KOPT-K1 (cell line): Measurements from ENCODE around the gene ANKZF1.
A peak's percentile ranks its signal among the peaks of the same experiment; 100 is the strongest.

ENCODE experiments used
- H3K27ac ChIP-seq: fragments of 200-600 bp; sonication (generic); 2 replicates; pipeline ENCODE4 v1.5.1; 2016; ENCODE audit warnings: antibody characterized with exemption, mild to moderate bottlenecking, low read depth, low read length; ENCODE audit not compliant: poor library complexity, severe bottlenecking
- H3K36me3 ChIP-seq: fragments of 200-600 bp; sonication (generic); 2 replicates; pipeline ENCODE4 v1.5.1; 2017; ENCODE audit warnings: antibody characterized with exemption, mild to moderate bottlenecking, low read length, moderate library complexity; ENCODE audit not compliant: insufficient read depth
- H3K9me3 ChIP-seq: fragments of 200-600 bp; sonication (generic); 2 replicates; pipeline ENCODE4 v1.5.1; 2017; ENCODE audit warnings: antibody characterized with exemption, low read length, mild to moderate bottlenecking; ENCODE audit not compliant: insufficient read depth, poor library complexity, severe bottlenecking

The ANKZF1 gene

DNA sequence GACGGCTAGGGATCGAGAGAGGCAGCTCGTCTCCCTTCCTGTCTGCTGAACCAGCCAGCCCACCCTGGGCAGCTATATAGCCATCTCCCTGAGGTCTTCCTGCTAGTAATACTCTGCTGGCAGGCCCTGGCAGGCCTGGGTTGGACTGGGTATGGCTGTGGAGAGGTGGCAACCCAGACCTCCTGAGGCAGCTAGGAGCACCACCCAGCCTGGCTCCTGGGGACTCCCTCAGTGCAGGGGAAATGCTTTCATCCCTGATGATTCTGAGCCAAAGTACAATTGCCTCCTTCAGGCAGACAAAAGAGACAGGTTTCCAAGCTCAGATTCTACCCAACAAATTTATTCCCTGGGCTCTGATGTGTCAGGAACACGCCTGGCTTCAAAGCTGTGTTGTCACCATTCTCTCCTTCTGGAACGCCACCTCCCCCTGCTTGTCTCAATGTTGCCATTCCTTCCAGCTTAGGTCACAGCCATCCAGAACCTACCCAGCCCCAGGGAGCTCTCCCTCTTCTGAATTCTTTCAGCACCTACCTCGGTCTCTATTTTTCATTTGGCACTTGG, 44.8 kb downstream of the ANKZF1 start:
- H3K27ac ChIP-seq, result no peak overlapping the region
- H3K9me3 ChIP-seq, result no peaks in the 10 kb centered on the region
- no peaks in the 10 kb centered on the region for H3K36me3 ChIP-seq

- Histone ChIP-seq H3K27ac (no peak overlapping the region), H3K36me3 (no peaks in the 10 kb centered on the region), H3K9me3 (no peaks in the 10 kb centered on the region)
Observed at GRCh38 chr2:219277703-219278654, 48.4 kb downstream of the ANKZF1 start.

DNA sequence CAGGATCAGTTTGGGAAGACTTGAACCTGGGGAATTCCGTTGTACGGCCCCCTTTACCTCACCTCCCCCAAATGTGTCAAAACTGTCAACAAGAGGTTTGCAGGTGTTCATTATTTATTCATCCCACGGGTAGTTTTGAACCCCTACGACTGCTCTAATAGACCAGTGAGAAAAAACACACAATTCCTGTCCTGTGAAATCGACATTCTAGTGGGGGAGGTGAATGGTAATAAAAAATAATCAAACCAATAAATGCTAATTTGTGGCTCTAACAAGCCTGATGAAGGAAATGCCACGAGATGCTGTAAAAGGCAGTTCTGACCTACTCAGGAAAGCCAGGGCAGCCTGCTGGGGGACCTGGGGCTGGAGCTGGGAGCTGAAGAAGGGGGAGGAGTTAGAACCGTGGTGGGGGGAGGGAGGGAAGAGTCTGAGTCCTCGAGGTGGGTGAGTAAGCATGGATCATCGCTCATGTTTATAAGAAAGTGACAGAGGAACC, 49.1 kb downstream of the ANKZF1 start:
- H3K27ac ChIP-seq, result peak overlapping the region; percentile 54
- no peaks in the 10 kb centered on the region for H3K9me3 ChIP-seq
- H3K36me3 ChIP-seq, result no peaks in the 10 kb centered on the region; the same call in 1 of the 2 replicates

- no peaks in the 10 kb centered on the region; the same call in 1 of the 2 replicates for H3K36me3 ChIP-seq
- no peaks in the 10 kb centered on the region for H3K9me3 ChIP-seq
- peak within 1 kb of the TSS; percentile 54 for H3K27ac ChIP-seq
Observed at GRCh38 chr2:219279151-219279915, 49.7 kb downstream of the ANKZF1 start, which contains the start of gene DNAJB2. Gene DNAJB2 (plus strand): TSS chr2:219279366. CDS start chr2:219279834, 468 bp downstream.

- Histone ChIP-seq H3K9me3 (no peaks in the 10 kb centered on the region), H3K36me3 (no peaks in the 10 kb centered on the region; the same call in 1 of the 2 replicates), H3K27ac (peak overlapping the region; percentile 54)
Observed at GRCh38 chr2:219279916-219280516, 50.4 kb downstream of the ANKZF1 start.

GRCh38 chr2:219280651-219281050, 51.0 kb downstream of the ANKZF1 start:
- Histone ChIP-seq H3K9me3 (no peaks in the 10 kb centered on the region), H3K36me3 (no peaks in the 10 kb centered on the region; the same call in 1 of the 2 replicates), H3K27ac (no peak overlapping the region)

GRCh38 chr2:219281588-219281987, 52.0 kb downstream of the ANKZF1 start:
- no peaks in the 10 kb centered on the region; the same call in 1 of the 2 replicates for H3K36me3 ChIP-seq

DNA sequence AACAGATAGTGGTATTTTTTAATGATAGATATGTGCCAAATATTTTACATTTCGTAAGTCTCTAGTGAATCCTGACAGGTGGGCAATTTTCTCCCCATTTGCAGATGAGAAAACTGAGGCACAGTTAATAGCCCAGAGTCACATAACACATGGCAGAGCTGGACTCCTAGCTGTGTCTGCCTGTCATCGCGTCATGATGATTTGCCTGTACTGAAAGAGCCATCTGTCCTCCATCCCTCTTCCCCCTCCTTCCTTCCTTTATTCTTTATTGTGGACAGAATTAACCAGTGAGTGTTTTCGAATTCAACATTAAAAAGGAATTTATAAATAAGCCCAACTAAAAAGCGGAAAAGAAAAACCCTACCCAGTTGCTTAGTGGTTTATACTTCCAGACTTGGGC, 52.8 kb downstream of the ANKZF1 start:
- H3K27ac ChIP-seq, result no peak overlapping the region
- H3K9me3 ChIP-seq, result no peaks in the 10 kb centered on the region
- no peaks in the 10 kb centered on the region; the same call in 1 of the 2 replicates for H3K36me3 ChIP-seq

More at GRCh38 chr2:219281588-219281987, 52.0 kb downstream of the ANKZF1 start:
- no peak overlapping the region for H3K27ac ChIP-seq
- no peaks in the 10 kb centered on the region for H3K9me3 ChIP-seq

GRCh38 chr2:219282943-219283581, 53.5 kb downstream of the ANKZF1 start:
- Histone ChIP-seq H3K36me3 (no peaks in the 10 kb centered on the region; the same call in 1 of the 2 replicates), H3K27ac (no peak overlapping the region), H3K9me3 (no peaks in the 10 kb centered on the region)

GRCh38 chr2:219284501-219285372, 55.1 kb downstream of the ANKZF1 start:
- no peaks in the 10 kb centered on the region; the same call in 1 of the 2 replicates for H3K36me3 ChIP-seq
- no peak overlapping the region for H3K27ac ChIP-seq

DNA sequence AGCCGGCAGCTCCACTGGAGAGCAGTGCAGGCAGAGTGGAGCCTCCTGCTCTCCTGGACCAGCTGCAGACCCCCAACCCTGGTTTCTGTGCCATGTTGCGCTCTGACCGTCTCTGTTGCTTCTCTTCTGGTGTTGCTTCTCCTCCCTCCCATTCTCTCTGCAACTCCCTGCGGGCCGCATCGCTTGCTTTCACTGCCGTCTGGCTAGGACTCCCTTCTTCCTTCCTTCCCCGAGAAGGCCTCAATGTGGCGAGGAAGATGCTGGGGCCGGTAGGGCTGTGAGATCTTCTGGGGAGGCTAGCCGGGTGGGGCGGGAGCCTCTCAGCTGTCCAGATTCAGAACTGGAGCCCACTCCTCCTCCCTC, 55.7 kb downstream of the ANKZF1 start:
- no peaks in the 10 kb centered on the region for H3K9me3 ChIP-seq
- H3K36me3 ChIP-seq, result no peaks in the 10 kb centered on the region; the same call in 1 of the 2 replicates
- H3K27ac ChIP-seq, result no peak overlapping the region

More at GRCh38 chr2:219284501-219285372, 55.1 kb downstream of the ANKZF1 start:
- no peaks in the 10 kb centered on the region for H3K9me3 ChIP-seq

GRCh38 chr2:219285894-219286425, 56.4 kb downstream of the ANKZF1 start:
- H3K36me3 ChIP-seq, result no peaks in the 10 kb centered on the region; the same call in 1 of the 2 replicates

More at GRCh38 chr2:219285894-219286425, 56.4 kb downstream of the ANKZF1 start:
- Histone ChIP-seq H3K9me3 (no peaks in the 10 kb centered on the region), H3K27ac (no peak overlapping the region)
